Bladder microvascular endothelial cell (primary cell): ENCODE results near the gene STK38L. TPM values are rescaled to one million over a fixed set of nuclear protein-coding genes. Genes with fewer than 3 reads are reported as not detected.

ENCODE experiments used
- total RNA-seq: library from RNA; depleted of rRNA; stranded (reverse); fragments of >200 nt; gene quantifications from 2 replicates; pipeline ENCODE4 v1.2.3, GENCODE V29; 2014

Gene STK38L
- total RNA-seq, result 19.4 and 95.4 TPM in 2 replicates

GRCh38 chr12:27243804-27244688 is at the start of gene STK38L:
TSS of gene STK38L (plus strand) at chr12:27244286. CDS start at chr12:27297721, 53,435 bp downstream.

GRCh38 chr12:27332714-27333402 is 88.8 kb downstream of the STK38L start, which contains the start of gene BMAL2:
TSS of gene BMAL2 (plus strand) at chr12:27332836. CDS start at chr12:27333073, 237 bp downstream.

Other genes starting within 250 kb of the STK38L start
- gene TM7SF3, start 229.9 kb upstream of the STK38L start, total RNA-seq, result 65.4 and 219 TPM in 2 replicates
- 32.1 and 57.5 TPM in 2 replicates for gene MED21, start 221.7 kb upstream of the STK38L start, total RNA-seq
- gene C12orf71, start 161.7 kb upstream of the STK38L start, total RNA-seq, result not detected in 2 replicates
- 21.5 and 48.1 TPM in 2 replicates for gene BMAL2, start 88.5 kb downstream of the STK38L start, total RNA-seq
- 0.32 and 0.57 TPM in 2 replicates for gene SMCO2, start 202.4 kb downstream of the STK38L start, total RNA-seq